ENCODE measurements around the gene RRP1. TPM values are rescaled to one million over a fixed set of nuclear protein-coding genes. Genes with fewer than 3 reads are reported as not detected.

Gene RRP1
- total RNA-seq, 1 donor from 2014 or later: 18.4 TPM

GRCh38 chr21:43759651-43760050 lies 29.7 kb upstream of the RRP1 start:
- no peak for DNase-seq

- DNase-seq: no peak
Observed at GRCh38 chr21:43760391-43760958, 28.9 kb upstream of the RRP1 start.

- DNase-seq: no peak
Observed at GRCh38 chr21:43761886-43762285, 27.5 kb upstream of the RRP1 start.

- no peak for DNase-seq
Observed at GRCh38 chr21:43762303-43763128, 26.9 kb upstream of the RRP1 start.

- DNase-seq: no peak
Observed at GRCh38 chr21:43763901-43764523, 25.4 kb upstream of the RRP1 start.

- no peak for DNase-seq
Observed at GRCh38 chr21:43764576-43765495, 24.5 kb upstream of the RRP1 start.

- no peak for DNase-seq
Observed at GRCh38 chr21:43766734-43767497, 22.5 kb upstream of the RRP1 start.

GRCh38 chr21:43767498-43767983 lies 21.8 kb upstream of the RRP1 start:
- no peak for DNase-seq

- peak; percentile 66 for DNase-seq
Observed at GRCh38 chr21:43767984-43768867, 21.2 kb upstream of the RRP1 start.

GRCh38 chr21:43768868-43769167 lies 20.6 kb upstream of the RRP1 start:
- no peak for DNase-seq

GRCh38 chr21:43769325-43769958 lies 19.9 kb upstream of the RRP1 start:
- no peak for DNase-seq

GRCh38 chr21:43770066-43770655 lies 19.2 kb upstream of the RRP1 start:
- no peak for DNase-seq

- DNase-seq: no peak
Observed at GRCh38 chr21:43771199-43771675, 18.1 kb upstream of the RRP1 start.

GRCh38 chr21:43771698-43772424 lies 17.5 kb upstream of the RRP1 start:
- DNase-seq: peak; percentile 68

- no peak for DNase-seq
Observed at GRCh38 chr21:43772425-43772821, 17.0 kb upstream of the RRP1 start.

- DNase-seq: no peak
Observed at GRCh38 chr21:43774163-43774562, 15.2 kb upstream of the RRP1 start.

GRCh38 chr21:43775190-43775589 lies 14.2 kb upstream of the RRP1 start:
- DNase-seq: no peak

GRCh38 chr21:43775795-43776430 lies 13.5 kb upstream of the RRP1 start, which contains the start of gene CSTB:
CSTB (minus strand) TSS chr21:43776308; CDS start chr21:43776269, 39 bp downstream.
- peak; percentile 76 for DNase-seq

GRCh38 chr21:43777953-43778352 lies 11.4 kb upstream of the RRP1 start:
- DNase-seq: no peak

All from dermis blood vessel endothelial cell (primary cell).